ENCODE results near the gene SIAH3. TPM values are rescaled to one million over a fixed set of nuclear protein-coding genes. Genes with fewer than 3 reads are reported as not detected.

The SIAH3 gene
- total and polyA plus RNA-seq, 8 donors, result 0.55 TPM; not detected in 7

DNA sequence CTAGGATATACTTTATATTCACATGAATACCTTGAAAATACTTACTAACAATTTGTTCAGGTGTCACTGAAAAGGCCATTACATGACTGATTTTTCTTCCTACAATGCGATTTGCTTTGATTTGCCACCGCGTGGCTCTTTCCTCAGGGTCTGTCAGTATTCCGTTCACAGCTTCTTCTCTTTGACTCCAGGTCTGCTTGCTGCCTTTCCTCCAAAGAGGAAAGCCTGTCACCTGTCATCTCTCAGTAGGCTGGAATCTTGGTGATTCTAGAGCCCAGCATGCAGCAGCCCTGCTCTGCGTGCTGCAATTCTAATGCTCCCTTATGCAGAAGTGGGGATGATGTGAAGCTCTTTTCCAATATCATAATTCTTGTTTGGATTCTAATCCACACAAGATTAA is 33.6 kb upstream of the SIAH3 start:
- no peak overlapping the region for H3K27ac ChIP-seq
- intact Hi-C loops (cut with DNase I; ENCODE audit: low total_unique reads), result no loop called here
- no peak overlapping the region for H3K4me3 ChIP-seq
- no peak for DNase-seq
- H3K27me3 ChIP-seq, result no peaks in the 10 kb centered on the region
- no peaks in the 10 kb centered on the region for H3K4me1 ChIP-seq
- WGBS, 5 donors, result 82 to 95% (median 86%) methylated on average over 5 of the region's 5 CpGs
- H3K9me3 ChIP-seq, result no peaks in the 10 kb centered on the region
- TF ChIP-seq EP300 (IDR thresholded peaks at IDR 0.05), result no peak
- TF ChIP-seq, protein P1, sequence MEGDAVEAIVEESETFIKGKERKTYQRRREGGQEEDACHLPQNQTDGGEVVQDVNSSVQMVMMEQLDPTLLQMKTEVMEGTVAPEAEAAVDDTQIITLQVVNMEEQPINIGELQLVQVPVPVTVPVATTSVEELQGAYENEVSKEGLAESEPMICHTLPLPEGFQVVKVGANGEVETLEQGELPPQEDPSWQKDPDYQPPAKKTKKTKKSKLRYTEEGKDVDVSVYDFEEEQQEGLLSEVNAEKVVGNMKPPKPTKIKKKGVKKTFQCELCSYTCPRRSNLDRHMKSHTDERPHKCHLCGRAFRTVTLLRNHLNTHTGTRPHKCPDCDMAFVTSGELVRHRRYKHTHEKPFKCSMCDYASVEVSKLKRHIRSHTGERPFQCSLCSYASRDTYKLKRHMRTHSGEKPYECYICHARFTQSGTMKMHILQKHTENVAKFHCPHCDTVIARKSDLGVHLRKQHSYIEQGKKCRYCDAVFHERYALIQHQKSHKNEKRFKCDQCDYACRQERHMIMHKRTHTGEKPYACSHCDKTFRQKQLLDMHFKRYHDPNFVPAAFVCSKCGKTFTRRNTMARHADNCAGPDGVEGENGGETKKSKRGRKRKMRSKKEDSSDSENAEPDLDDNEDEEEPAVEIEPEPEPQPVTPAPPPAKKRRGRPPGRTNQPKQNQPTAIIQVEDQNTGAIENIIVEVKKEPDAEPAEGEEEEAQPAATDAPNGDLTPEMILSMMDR (IDR thresholded peaks at IDR 0.05), result no peak
- TF ChIP-seq POLR2A (IDR thresholded peaks at IDR 0.05), result no peak
- TF ChIP-seq POLR2AphosphoS5 (IDR thresholded peaks at IDR 0.05), result no peak
- no peaks in the 10 kb centered on the region for H3K36me3 ChIP-seq

DNA sequence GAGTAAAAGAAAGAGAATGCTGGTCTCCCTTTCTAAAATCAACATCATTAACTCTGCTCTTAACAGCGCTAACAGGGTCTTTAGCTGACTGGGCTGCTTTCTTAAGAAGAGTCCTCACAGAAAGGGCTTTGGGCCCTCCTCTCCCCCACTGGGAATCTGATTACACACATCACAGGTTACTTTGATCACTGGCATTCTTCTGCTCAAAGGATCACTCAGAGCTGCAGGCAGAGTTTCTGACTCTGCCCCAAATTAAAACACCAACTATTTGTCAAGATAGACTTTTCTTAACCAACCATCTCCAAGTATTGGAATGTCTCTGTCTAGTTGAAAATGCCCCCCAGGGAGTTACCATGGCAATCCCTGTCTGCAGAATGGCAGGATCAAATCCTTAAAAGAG is 31.1 kb upstream of the SIAH3 start:
- DNase-seq, result no peak
- no peak overlapping the region for H3K4me3 ChIP-seq
- H3K27me3 ChIP-seq, result peaks cover 0 to 7% (median 0%) of the 10 kb centered on the region in 3 donors
- 71 to 82% (median 82%) methylated on average over 1 of the region's 1 CpG for WGBS, 5 donors
- no peak overlapping the region for H3K27ac ChIP-seq
- intact Hi-C loops (cut with DNase I; ENCODE audit: low total_unique reads), result no loop called here
- H3K9me3 ChIP-seq, result no peaks in the 10 kb centered on the region
- H3K36me3 ChIP-seq, result no peaks in the 10 kb centered on the region
- TF ChIP-seq EP300 (IDR thresholded peaks at IDR 0.05), result no peak
- no peak for TF ChIP-seq POLR2A (IDR thresholded peaks at IDR 0.05)
- TF ChIP-seq POLR2AphosphoS5 (IDR thresholded peaks at IDR 0.05), result no peak
- TF ChIP-seq, protein P1 (IDR thresholded peaks at IDR 0.05), result no peak
- no peaks in the 10 kb centered on the region for H3K4me1 ChIP-seq

DNA sequence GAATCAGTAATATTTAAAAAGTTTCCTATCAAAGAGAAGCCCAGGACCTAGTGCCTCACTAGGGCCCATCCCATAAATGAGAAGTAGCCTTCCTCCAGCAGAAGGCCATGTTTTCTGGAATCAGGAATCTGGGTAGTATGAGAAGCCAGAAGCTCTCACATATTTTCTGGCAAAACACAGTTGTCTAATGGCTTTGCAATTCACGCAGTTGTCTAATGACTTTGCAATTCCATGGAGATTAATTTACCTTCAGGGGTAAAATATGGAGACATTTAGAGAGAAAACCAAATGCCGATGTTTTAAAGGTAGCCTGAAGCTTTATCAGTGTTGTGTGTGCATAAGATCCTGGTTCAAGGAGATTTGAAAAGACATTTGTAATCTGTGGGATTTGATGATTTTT is 29.8 kb upstream of the SIAH3 start:
- H3K4me3 ChIP-seq, result no peak overlapping the region
- WGBS, 5 donors, result 69 to 79% (median 74%) methylated on average over 2 of the region's 2 CpGs
- H3K9me3 ChIP-seq, result no peaks in the 10 kb centered on the region
- H3K36me3 ChIP-seq, result no peaks in the 10 kb centered on the region
- TF ChIP-seq POLR2AphosphoS5 (IDR thresholded peaks at IDR 0.05) (no peak), POLR2A (IDR thresholded peaks at IDR 0.05) (no peak), EP300 (IDR thresholded peaks at IDR 0.05) (no peak)
- TF ChIP-seq, protein P1 (IDR thresholded peaks at IDR 0.05), result no peak
- peaks cover 0 to 7% (median 0%) of the 10 kb centered on the region in 3 donors for H3K27me3 ChIP-seq
- intact Hi-C loops (cut with DNase I; ENCODE audit: low total_unique reads), result no loop called here
- H3K27ac ChIP-seq, result no peak overlapping the region
- no peaks in the 10 kb centered on the region for H3K4me1 ChIP-seq
- no peak for DNase-seq

GRCh38 chr13:45880242-45880641 is 28.7 kb upstream of the SIAH3 start:
- no peaks in the 10 kb centered on the region for H3K9me3 ChIP-seq
- no peaks in the 10 kb centered on the region for H3K4me1 ChIP-seq
- WGBS, 5 donors, result 68 to 81% (median 78%) methylated on average over 2 of the region's 2 CpGs

More at GRCh38 chr13:45880242-45880641, 28.7 kb upstream of the SIAH3 start:
- H3K4me3 ChIP-seq, result no peak overlapping the region
- intact Hi-C loops (cut with DNase I; ENCODE audit: low total_unique reads), result no loop called here
- peaks cover 0 to 7% (median 0%) of the 10 kb centered on the region in 3 donors for H3K27me3 ChIP-seq
- H3K36me3 ChIP-seq, result no peaks in the 10 kb centered on the region
- TF ChIP-seq, protein P1 (IDR thresholded peaks at IDR 0.05), result no peak
- no peak for TF ChIP-seq POLR2A (IDR thresholded peaks at IDR 0.05)
- TF ChIP-seq POLR2AphosphoS5 (IDR thresholded peaks at IDR 0.05), result no peak
- no peak for TF ChIP-seq EP300 (IDR thresholded peaks at IDR 0.05)
- DNase-seq, result no peak
- no peak overlapping the region for H3K27ac ChIP-seq
